ENCODE data around the gene ZNF598. TPM values are rescaled to one million over a fixed set of nuclear protein-coding genes. Genes with fewer than 3 reads are reported as not detected.

The ZNF598 gene
- total and polyA plus RNA-seq, 2 of the 13 experiments (the other 11 are each of a cell fraction or from before 2014, with no cell fraction given): 13.5 to 14.2 TPM

- TF ChIP-seq ARHGAP35 (CRISPR knock-in tag; IDR thresholded peaks at IDR 0.05; ENCODE audit: borderline replicate concordance) (no peak), ZBTB46 (CRISPR knock-in tag; IDR thresholded peaks at IDR 0.05; ENCODE audit: borderline replicate concordance) (no peak), GATA4 (IDR thresholded peaks at IDR 0.05; ENCODE audit: borderline replicate concordance, low read depth) (no peak), ZNF543 (CRISPR knock-in tag; IDR thresholded peaks at IDR 0.05) (no peak), ZNF10 (CRISPR knock-in tag; IDR thresholded peaks at IDR 0.05; ENCODE audit: borderline replicate concordance, low read depth) (no peak), ZBTB2 (CRISPR knock-in tag; IDR thresholded peaks at IDR 0.05; ENCODE audit: low read depth) (no peak), ETV6 (CRISPR knock-in tag; conservative IDR thresholded peaks at IDR 0.05) (no peak), FOXC1 (CRISPR knock-in tag; IDR thresholded peaks at IDR 0.05; ENCODE audit: borderline replicate concordance) (no peak; the same call in 1 of the 2 replicates), SP4 (CRISPR knock-in tag; IDR thresholded peaks at IDR 0.05) (no peak), ZBTB38 (CRISPR knock-in tag; IDR thresholded peaks at IDR 0.05) (no peak), ZNF30 (CRISPR knock-in tag; IDR thresholded peaks at IDR 0.05) (no peak), ZFY (CRISPR knock-in tag; IDR thresholded peaks at IDR 0.05) (peak; percentile 55), IRF2 (CRISPR knock-in tag; IDR thresholded peaks at IDR 0.05) (peak; percentile 51; the same call in 1 of the 2 replicates), MIER2 (CRISPR knock-in tag; IDR thresholded peaks at IDR 0.05) (no peak), KAT2B (IDR thresholded peaks at IDR 0.05; ENCODE audit: borderline replicate concordance, low read depth, low read length) (no peak), TBX2 (CRISPR knock-in tag; IDR thresholded peaks at IDR 0.05; ENCODE audit: borderline replicate concordance) (0 out of 2 replicates have a peak, but pooled peaks have one; percentile 9), AGO2 (optimal IDR thresholded peaks at IDR 0.05; ENCODE audit: low read depth, low read length) (no peak)
- TF ChIP-seq, protein P1, sequence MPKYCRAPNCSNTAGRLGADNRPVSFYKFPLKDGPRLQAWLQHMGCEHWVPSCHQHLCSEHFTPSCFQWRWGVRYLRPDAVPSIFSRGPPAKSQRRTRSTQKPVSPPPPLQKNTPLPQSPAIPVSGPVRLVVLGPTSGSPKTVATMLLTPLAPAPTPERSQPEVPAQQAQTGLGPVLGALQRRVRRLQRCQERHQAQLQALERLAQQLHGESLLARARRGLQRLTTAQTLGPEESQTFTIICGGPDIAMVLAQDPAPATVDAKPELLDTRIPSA (CRISPR knock-in tag; IDR thresholded peaks at IDR 0.05; ENCODE audit: borderline replicate concordance): no peak
- TF ChIP-seq, protein P2, sequence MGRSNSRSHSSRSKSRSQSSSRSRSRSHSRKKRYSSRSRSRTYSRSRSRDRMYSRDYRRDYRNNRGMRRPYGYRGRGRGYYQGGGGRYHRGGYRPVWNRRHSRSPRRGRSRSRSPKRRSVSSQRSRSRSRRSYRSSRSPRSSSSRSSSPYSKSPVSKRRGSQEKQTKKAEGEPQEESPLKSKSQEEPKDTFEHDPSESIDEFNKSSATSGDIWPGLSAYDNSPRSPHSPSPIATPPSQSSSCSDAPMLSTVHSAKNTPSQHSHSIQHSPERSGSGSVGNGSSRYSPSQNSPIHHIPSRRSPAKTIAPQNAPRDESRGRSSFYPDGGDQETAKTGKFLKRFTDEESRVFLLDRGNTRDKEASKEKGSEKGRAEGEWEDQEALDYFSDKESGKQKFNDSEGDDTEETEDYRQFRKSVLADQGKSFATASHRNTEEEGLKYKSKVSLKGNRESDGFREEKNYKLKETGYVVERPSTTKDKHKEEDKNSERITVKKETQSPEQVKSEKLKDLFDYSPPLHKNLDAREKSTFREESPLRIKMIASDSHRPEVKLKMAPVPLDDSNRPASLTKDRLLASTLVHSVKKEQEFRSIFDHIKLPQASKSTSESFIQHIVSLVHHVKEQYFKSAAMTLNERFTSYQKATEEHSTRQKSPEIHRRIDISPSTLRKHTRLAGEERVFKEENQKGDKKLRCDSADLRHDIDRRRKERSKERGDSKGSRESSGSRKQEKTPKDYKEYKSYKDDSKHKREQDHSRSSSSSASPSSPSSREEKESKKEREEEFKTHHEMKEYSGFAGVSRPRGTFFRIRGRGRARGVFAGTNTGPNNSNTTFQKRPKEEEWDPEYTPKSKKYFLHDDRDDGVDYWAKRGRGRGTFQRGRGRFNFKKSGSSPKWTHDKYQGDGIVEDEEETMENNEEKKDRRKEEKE (IDR thresholded peaks at IDR 0.05): no peak
Observed at GRCh38 chr16:2015117-2015946, 5.7 kb upstream of the ZNF598 start (continued).

All from HepG2 (cell line).